ENCODE measurements around the gene KLF6.

Gene KLF6

GRCh38 chr10:3774018-3774813, 10.8 kb downstream of the KLF6 start:
- DNase-seq, result no peak

GRCh38 chr10:3773460-3774017, 11.5 kb downstream of the KLF6 start:
- no peak for DNase-seq

GRCh38 chr10:3772361-3773171, 12.4 kb downstream of the KLF6 start:
- no peak for DNase-seq

GRCh38 chr10:3770611-3771110, 14.3 kb downstream of the KLF6 start:
- no peak for DNase-seq

GRCh38 chr10:3769556-3769955, 15.5 kb downstream of the KLF6 start:
- DNase-seq, result no peak

- DNase-seq, result no peak
These were observed 18.8 kb downstream of the KLF6 start for GRCh38 chr10:3766046-3766756.

- no peak for DNase-seq
These were observed 19.9 kb downstream of the KLF6 start for GRCh38 chr10:3765146-3765545.

GRCh38 chr10:3764626-3765112, 20.3 kb downstream of the KLF6 start:
- DNase-seq, result no peak

GRCh38 chr10:3763852-3764625, 21.0 kb downstream of the KLF6 start:
- no peak for DNase-seq

- no peak for DNase-seq
These were observed 22.0 kb downstream of the KLF6 start for GRCh38 chr10:3763035-3763456.

- no peak for DNase-seq
These were observed 22.7 kb downstream of the KLF6 start for GRCh38 chr10:3762309-3762708.

- no peak for DNase-seq
These were observed 23.1 kb downstream of the KLF6 start for GRCh38 chr10:3761904-3762303.

GRCh38 chr10:3761021-3761686, 23.9 kb downstream of the KLF6 start:
- DNase-seq, result no peak

- no peak for DNase-seq
These were observed 24.9 kb downstream of the KLF6 start for GRCh38 chr10:3760083-3760482.

GRCh38 chr10:3759397-3759796, 25.6 kb downstream of the KLF6 start:
- DNase-seq, result no peak

- DNase-seq, result no peak
These were observed 26.5 kb downstream of the KLF6 start for GRCh38 chr10:3758491-3758970.

- DNase-seq, result peak; percentile 77
These were observed 27.1 kb downstream of the KLF6 start for GRCh38 chr10:3757638-3758490.

GRCh38 chr10:3757250-3757637, 27.8 kb downstream of the KLF6 start:
- no peak for DNase-seq

- DNase-seq, result no peak
These were observed 28.7 kb downstream of the KLF6 start for GRCh38 chr10:3756360-3756740.
